PC-9 (cell line): ENCODE results near the gene SLC16A12. TPM values are rescaled to one million over a fixed set of nuclear protein-coding genes. Genes with fewer than 3 reads are reported as not detected.

Source experiments
- BruUV-seq: library from RNA; stranded (reverse); fragments of 400-500 nt; replicated peaks from 2 replicates; lab custom pipeline; 2021; lab: Mats Ljungman, UMichigan
- CTCF ChIA-PET: fragments of 300-600 bp; sonication (Branson Sonifier 250); formaldehyde crosslinking; loops from one replicate; lab custom pipeline; 2022; ENCODE audit warnings: antibody characterized with exemption; lab: Charles Lee
- POLR2A ChIA-PET: fragments of 300-600 bp; sonication (Branson Sonifier 250); formaldehyde crosslinking; loops from one replicate; lab custom pipeline; 2022; ENCODE audit warnings: antibody characterized with exemption; ENCODE audit not compliant: unreplicated experiment; lab: Charles Lee
- DNase-seq, 2 experiments: peaks; one replicate each; pipeline versions ENCODE4 v3.0.0 to v3.0.0-alpha.2; 2015 to 2022; ENCODE audit warnings: mixed read lengths in 1 of 2
- H2AFZ ChIP-seq: fragments of 200-600 bp; sonication (generic); 2 replicates; pipeline ENCODE4 v1.8.1; 2017; ENCODE audit warnings: antibody characterized with exemption
- H3F3A ChIP-seq: fragments of 200-600 bp; sonication (generic); 2 replicates; pipeline ENCODE4 v1.8.1; 2017; ENCODE audit warnings: antibody characterized with exemption, mild to moderate bottlenecking, low read depth; ENCODE audit not compliant: insufficient read depth
- H3K27ac ChIP-seq: fragments of 200-600 bp; sonication (generic); 2 replicates; pipeline ENCODE4 v1.6.1; 2016; ENCODE audit warnings: mixed run types
- H3K27me3 ChIP-seq: fragments of 200-600 bp; sonication (generic); 2 replicates; pipeline ENCODE4 v1.6.1; 2016; ENCODE audit warnings: low read depth, mixed run types; ENCODE audit not compliant: insufficient read depth
- H3K36me3 ChIP-seq: fragments of 200-600 bp; sonication (generic); 2 replicates; pipeline ENCODE4 v1.6.1; 2016; ENCODE audit warnings: low read depth, mixed run types
- H3K4me1 ChIP-seq: fragments of 200-600 bp; sonication (generic); replicated peaks from 2 replicates; pipeline ENCODE4 v1.6.1; 2016; ENCODE audit warnings: mixed run types; ENCODE audit not compliant: insufficient read depth
- H3K4me2 ChIP-seq: fragments of 200-600 bp; sonication (generic); 2 replicates; pipeline ENCODE4 v1.6.1; 2017; ENCODE audit warnings: mixed run types
- H3K4me3 ChIP-seq: fragments of 200-600 bp; sonication (generic); 2 replicates; pipeline ENCODE4 v1.6.1; 2016; ENCODE audit warnings: mixed run types
- H3K79me2 ChIP-seq: fragments of 200-600 bp; sonication (generic); 2 replicates; pipeline ENCODE4 v1.6.1; 2017; ENCODE audit warnings: low read depth, mixed run types
- H3K9me2 ChIP-seq: fragments of 200-600 bp; sonication (generic); 2 replicates; pipeline ENCODE4 v1.8.1; 2017; ENCODE audit warnings: mild to moderate bottlenecking; ENCODE audit not compliant: insufficient read depth
- H3K9me3 ChIP-seq: fragments of 200-600 bp; sonication (generic); 2 replicates; pipeline ENCODE4 v1.8.1; 2016; ENCODE audit warnings: low read depth; ENCODE audit not compliant: insufficient read depth
- H4K20me1 ChIP-seq: fragments of 200-600 bp; sonication (generic); 2 replicates; pipeline ENCODE4 v1.8.1; 2017; ENCODE audit not compliant: insufficient read depth
- EZH2 ChIP-seq: fragments of 200-600 bp; sonication (generic); IDR thresholded peaks from 2 replicates; pipeline ENCODE4 v1.8.0; 2017; ENCODE audit warnings: antibody characterized with exemption, low read depth
- intact Hi-C: fragments of 100-400 bp; cut with micrococcal nuclease; formaldehyde crosslinking; loops from one replicate; pipeline ENCODE4 v1.10.0; 2022; ENCODE audit not compliant: unreplicated experiment
- total RNA-seq: library from RNA; stranded (reverse); gene quantifications from 2 replicates; pipeline ENCODE4 v1.2.3, GENCODE V29; 2021
- TF ChIP-seq, protein P1 (sequence below): fragments of 200-600 bp; sonication (generic); conservative IDR thresholded peaks from 2 replicates; pipeline ENCODE4 v1.6.1; 2017; ENCODE audit warnings: mixed run types, antibody characterized with exemption, mild to moderate bottlenecking, moderate library complexity

The SLC16A12 gene
- total RNA-seq, 1 experiment from 2014 or later, result 0.74 TPM

DNA sequence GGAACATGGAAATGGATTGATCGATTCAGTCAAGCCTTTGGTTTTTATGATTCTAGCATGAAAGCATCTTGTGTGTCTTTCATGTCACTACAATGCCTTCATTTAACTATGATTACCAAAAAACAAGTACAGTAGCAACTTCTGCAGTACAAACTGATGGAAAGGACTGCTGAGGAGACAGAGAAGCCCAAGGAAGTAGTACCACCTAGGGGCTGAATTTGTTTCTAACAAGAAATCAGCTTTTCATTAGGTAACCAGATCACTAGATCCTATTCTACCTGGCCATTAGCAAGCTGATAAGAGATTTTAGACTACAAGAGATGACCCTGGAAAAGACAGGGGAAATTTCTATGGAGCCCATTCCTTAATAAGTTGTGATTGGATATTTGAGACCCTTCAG lies 146.1 kb downstream of the SLC16A12 start:
- Histone ChIP-seq H3K4me1 (peaks cover 17% of the 10 kb centered on the region), H3K4me2 (no peak overlapping the region), H3K79me2 (no peaks in the 10 kb centered on the region), H4K20me1 (no peaks in the 10 kb centered on the region), H3F3A (0 out of 2 replicates have a peak, but pooled peaks cover 5% of the 10 kb centered on the region), H3K9me2 (no peaks in the 10 kb centered on the region), H3K27ac (no peak overlapping the region), H3K4me3 (no peak overlapping the region), H3K27me3 (no peaks in the 10 kb centered on the region), H3K9me3 (no peaks in the 10 kb centered on the region), H3K36me3 (no peaks in the 10 kb centered on the region), H2AFZ (no peak overlapping the region)
- intact Hi-C loops, result loop anchor here (1.0 kb wide), 1 partner anchor 172 kb away; no protein-coding TSS in a partner anchor
- TF ChIP-seq EZH2, result no peak
- TF ChIP-seq, protein P1, sequence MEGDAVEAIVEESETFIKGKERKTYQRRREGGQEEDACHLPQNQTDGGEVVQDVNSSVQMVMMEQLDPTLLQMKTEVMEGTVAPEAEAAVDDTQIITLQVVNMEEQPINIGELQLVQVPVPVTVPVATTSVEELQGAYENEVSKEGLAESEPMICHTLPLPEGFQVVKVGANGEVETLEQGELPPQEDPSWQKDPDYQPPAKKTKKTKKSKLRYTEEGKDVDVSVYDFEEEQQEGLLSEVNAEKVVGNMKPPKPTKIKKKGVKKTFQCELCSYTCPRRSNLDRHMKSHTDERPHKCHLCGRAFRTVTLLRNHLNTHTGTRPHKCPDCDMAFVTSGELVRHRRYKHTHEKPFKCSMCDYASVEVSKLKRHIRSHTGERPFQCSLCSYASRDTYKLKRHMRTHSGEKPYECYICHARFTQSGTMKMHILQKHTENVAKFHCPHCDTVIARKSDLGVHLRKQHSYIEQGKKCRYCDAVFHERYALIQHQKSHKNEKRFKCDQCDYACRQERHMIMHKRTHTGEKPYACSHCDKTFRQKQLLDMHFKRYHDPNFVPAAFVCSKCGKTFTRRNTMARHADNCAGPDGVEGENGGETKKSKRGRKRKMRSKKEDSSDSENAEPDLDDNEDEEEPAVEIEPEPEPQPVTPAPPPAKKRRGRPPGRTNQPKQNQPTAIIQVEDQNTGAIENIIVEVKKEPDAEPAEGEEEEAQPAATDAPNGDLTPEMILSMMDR, result peak; percentile 42; the same call in 1 of the 2 replicates
- ChIA-PET POLR2A (no interaction called here), CTCF (interaction anchor here (0.6 kb wide), 1 partner anchor 333 kb away, joined by 6 read pairs; no protein-coding TSS in a partner anchor)
- no peak for DNase-seq
- no TSS peak for BruUV-seq

DNA sequence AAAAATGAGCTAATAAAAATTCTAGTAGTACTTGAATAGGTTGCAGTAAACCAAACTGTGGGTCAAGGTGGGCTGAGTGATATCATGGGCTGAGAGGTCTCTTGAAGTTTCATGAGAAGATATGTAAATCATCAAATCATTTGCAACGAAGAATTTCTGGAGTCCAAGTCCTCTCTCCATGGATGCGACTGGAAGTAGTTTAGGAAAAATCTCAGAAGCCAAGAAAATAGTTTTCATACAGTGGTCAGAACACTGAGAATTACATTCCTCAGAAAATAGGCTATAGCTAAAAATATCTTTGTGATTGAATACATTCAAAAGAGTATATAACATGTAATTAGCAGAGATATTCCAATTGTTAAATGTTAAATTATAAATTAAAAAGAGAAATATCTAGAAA lies 146.6 kb downstream of the SLC16A12 start:
- Histone ChIP-seq H2AFZ (no peak overlapping the region), H3K4me2 (no peak overlapping the region), H4K20me1 (no peaks in the 10 kb centered on the region), H3K27ac (no peak overlapping the region), H3K9me2 (no peaks in the 10 kb centered on the region), H3F3A (0 out of 2 replicates have a peak, but pooled peaks cover 5% of the 10 kb centered on the region), H3K4me3 (no peak overlapping the region), H3K27me3 (no peaks in the 10 kb centered on the region), H3K9me3 (no peaks in the 10 kb centered on the region), H3K79me2 (no peaks in the 10 kb centered on the region), H3K36me3 (no peaks in the 10 kb centered on the region), H3K4me1 (peaks cover 17% of the 10 kb centered on the region)
- CTCF ChIA-PET, result interaction anchor here (0.6 to 0.7 kb wide), 2 partner anchors 333 to 371 kb away, joined by 3 to 6 read pairs; no protein-coding TSS in a partner anchor
- BruUV-seq, result no TSS peak
- TF ChIP-seq, protein P1, result no peak
- no peak for TF ChIP-seq EZH2
- POLR2A ChIA-PET, result no interaction called here
- intact Hi-C loops, result loop anchor here (1.0 kb wide), 1 partner anchor 172 kb away; no protein-coding TSS in a partner anchor
- DNase-seq, result no peak

DNA sequence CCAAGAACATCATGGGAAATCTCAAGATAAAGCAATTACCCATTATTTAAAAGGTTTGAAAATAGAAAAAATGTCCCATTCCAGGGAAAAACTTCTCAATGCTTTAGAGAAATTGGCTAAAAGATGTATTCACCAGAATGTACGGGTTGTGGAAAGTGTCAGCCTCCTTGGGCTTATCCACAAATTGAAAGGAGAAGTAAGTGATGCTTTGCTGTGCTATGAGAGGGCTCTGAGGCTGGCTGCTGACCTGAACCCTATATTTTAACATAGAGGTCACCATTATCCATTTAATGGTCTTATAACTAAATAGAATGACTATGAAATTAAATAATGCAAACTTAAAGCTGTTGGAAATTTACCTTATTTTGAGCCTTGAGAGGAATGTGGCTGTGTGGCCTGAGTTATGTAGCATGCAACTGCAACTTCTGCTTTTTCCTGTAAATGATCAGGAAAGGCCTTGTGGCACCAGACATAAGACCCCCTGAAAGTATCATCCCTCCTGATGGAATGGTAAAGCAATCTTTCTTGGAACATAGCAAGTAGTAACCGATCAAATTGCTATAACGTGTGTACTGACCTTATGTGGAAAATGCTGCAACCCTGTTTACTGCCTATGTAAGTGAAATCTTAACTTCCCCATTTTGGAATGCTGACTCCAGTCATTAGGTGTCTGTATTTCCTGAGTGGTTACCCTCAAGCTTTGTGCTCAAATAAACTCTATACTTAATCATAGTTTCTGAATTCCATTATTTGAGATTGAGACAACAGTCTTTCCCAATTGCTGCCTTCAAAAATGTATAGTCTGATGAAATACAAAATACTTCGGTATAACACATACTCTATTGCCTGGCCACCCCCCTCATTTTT lies 150.7 kb downstream of the SLC16A12 start:
- no peak overlapping the region for H3K27ac ChIP-seq
- CTCF ChIA-PET, result no interaction called here
- H3K36me3 ChIP-seq, result no peaks in the 10 kb centered on the region
- H3K27me3 ChIP-seq, result no peaks in the 10 kb centered on the region
- no peak overlapping the region for H2AFZ ChIP-seq
- H3K4me1 ChIP-seq, result peaks cover 10% of the 10 kb centered on the region; the same call in 1 of the 2 replicates
- intact Hi-C loops, result no loop called here
- TF ChIP-seq EZH2, result no peak
- TF ChIP-seq, protein P1, result no peak
- no peaks in the 10 kb centered on the region for H3K79me2 ChIP-seq
- no peak overlapping the region for H3K4me2 ChIP-seq
- H3F3A ChIP-seq, result 0 out of 2 replicates have a peak, but pooled peaks cover 5% of the 10 kb centered on the region
- no TSS peak for BruUV-seq
- H3K9me3 ChIP-seq, result no peaks in the 10 kb centered on the region
- POLR2A ChIA-PET, result no interaction called here
- H3K4me3 ChIP-seq, result no peak overlapping the region
- no peak for DNase-seq
- no peaks in the 10 kb centered on the region for H4K20me1 ChIP-seq
- no peaks in the 10 kb centered on the region for H3K9me2 ChIP-seq
